ENCODE measurements around the gene STPG2. TPM values are rescaled to one million over a fixed set of nuclear protein-coding genes. Genes with fewer than 3 reads are reported as not detected.

Gene STPG2
- total and polyA plus RNA-seq, 2 of the 4 experiments (the other 2 are of a cell fraction) = not detected

DNA sequence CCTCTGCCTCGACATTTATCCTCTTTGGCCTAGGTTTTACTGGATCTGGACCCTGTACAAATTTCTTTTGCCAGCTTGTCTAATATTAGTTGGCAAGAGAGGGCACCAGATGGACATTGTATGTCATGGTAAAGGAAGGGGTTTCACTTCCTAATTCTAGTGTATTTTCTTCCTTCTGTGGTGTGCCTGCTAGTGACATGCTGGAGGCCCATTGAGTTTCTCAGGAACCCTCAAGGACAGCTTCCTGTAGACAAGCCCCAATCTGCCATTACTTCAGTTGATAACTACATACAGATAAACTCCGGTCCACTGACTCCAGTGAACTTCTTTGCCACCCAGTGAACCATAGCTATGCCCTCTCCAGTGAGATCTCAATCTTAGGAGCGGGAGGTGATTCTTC is 116.9 kb downstream of the STPG2 start:
- Histone ChIP-seq H2AK5ac (ENCODE audit: low read depth, low read length) (no peak overlapping the region), H4K91ac (ENCODE audit: insufficient read depth, low read depth, low read length) (no peak overlapping the region), H3K9me1 (ENCODE audit: insufficient read depth, low read length) (no peaks in the 10 kb centered on the region), H3K9me3 (ENCODE audit: control insufficient read depth, insufficient read depth, low read length) (no peaks in the 10 kb centered on the region), H3K14ac (replicated peaks; ENCODE audit: low read depth, low read length) (no peak overlapping the region), H3K4me3 (ENCODE audit: insufficient read depth, low read depth, low read length) (no peak overlapping the region), H3K4me1 (ENCODE audit: control insufficient read depth, insufficient read depth, low read length) (no peaks in the 10 kb centered on the region), H3K27me3 (ENCODE audit: control insufficient read depth, insufficient read depth, low read length) (no peaks in the 10 kb centered on the region), H4K5ac (ENCODE audit: low read depth, low read length) (no peak overlapping the region), H3K9ac (ENCODE audit: low read depth, low read length) (no peak overlapping the region), H2BK5ac (ENCODE audit: low read depth, low read length, poor library complexity, severe bottlenecking) (no peak overlapping the region), H2BK120ac (ENCODE audit: low read depth, low read length) (no peak overlapping the region), H3K56ac (ENCODE audit: extremely low read depth, insufficient read depth, low read length) (no peak overlapping the region), H2BK15ac (ENCODE audit: low read depth, low read length) (no peak overlapping the region), H3K4ac (ENCODE audit: low read depth, low read length) (no peak overlapping the region), H3K18ac (ENCODE audit: low read depth, low read length) (no peak overlapping the region), H3K36me3 (ENCODE audit: control insufficient read depth, insufficient read depth, low read length) (no peaks in the 10 kb centered on the region), H3K4me2 (ENCODE audit: low read depth, low read length) (no peak overlapping the region), H3K79me1 (ENCODE audit: low read depth in 1 of 2, low read length in 2 of 2) (no peaks in the 10 kb centered on the region), H3K27ac (ENCODE audit: insufficient read depth, low read length) (no peak overlapping the region), H4K20me1 (ENCODE audit: insufficient read depth, low read length) (no peaks in the 10 kb centered on the region), H2AFZ (replicated peaks; ENCODE audit: low read length, poor library complexity) (no peak overlapping the region), H2BK20ac (ENCODE audit: low read depth, low read length) (no peak overlapping the region), H2AK9ac (replicated peaks; ENCODE audit: low read depth, low read length, poor library complexity) (no peak overlapping the region), H3K23ac (ENCODE audit: low read depth, low read length) (no peak overlapping the region), H4K8ac (ENCODE audit: low read depth in 2 of 2, low read length in 2 of 2) (no peak overlapping the region)
- dilution Hi-C loops (cut with HindIII; ENCODE audit: low sequenced_read_pairs, unreplicated experiment) = no loop called here
- intact Hi-C loops (cut with micrococcal nuclease) = no loop called here
- DNase-seq = no peak
- POLR2A ChIA-PET (ENCODE audit: unreplicated experiment) = no interaction called here
- WGBS, 2 experiments (ENCODE audit: extremely low coverage in 2 of 2, insufficient read length in 1 of 2) = 17% methylated on average over 1 of the region's 3 CpGs; no CpG with 5 or more reads in 1 of the 2 experiments
- BruUV-seq (replicated peaks) = no TSS peak
- CTCF ChIA-PET = no interaction called here
- TF ChIP-seq POLR2A (IDR thresholded peaks at IDR 0.05; ENCODE audit: low read depth, low read length) = no peak
- no peak for TF ChIP-seq RFX5 (IDR thresholded peaks at IDR 0.05; ENCODE audit: low read depth, low read length)
- TF ChIP-seq FOS (IDR thresholded peaks at IDR 0.05; ENCODE audit: low read depth, low read length) = no peak
- no peak for TF ChIP-seq SMC3 (IDR thresholded peaks at IDR 0.05; ENCODE audit: low read depth, low read length)
- TF ChIP-seq, protein P1, sequence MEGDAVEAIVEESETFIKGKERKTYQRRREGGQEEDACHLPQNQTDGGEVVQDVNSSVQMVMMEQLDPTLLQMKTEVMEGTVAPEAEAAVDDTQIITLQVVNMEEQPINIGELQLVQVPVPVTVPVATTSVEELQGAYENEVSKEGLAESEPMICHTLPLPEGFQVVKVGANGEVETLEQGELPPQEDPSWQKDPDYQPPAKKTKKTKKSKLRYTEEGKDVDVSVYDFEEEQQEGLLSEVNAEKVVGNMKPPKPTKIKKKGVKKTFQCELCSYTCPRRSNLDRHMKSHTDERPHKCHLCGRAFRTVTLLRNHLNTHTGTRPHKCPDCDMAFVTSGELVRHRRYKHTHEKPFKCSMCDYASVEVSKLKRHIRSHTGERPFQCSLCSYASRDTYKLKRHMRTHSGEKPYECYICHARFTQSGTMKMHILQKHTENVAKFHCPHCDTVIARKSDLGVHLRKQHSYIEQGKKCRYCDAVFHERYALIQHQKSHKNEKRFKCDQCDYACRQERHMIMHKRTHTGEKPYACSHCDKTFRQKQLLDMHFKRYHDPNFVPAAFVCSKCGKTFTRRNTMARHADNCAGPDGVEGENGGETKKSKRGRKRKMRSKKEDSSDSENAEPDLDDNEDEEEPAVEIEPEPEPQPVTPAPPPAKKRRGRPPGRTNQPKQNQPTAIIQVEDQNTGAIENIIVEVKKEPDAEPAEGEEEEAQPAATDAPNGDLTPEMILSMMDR (conservative IDR thresholded peaks at IDR 0.05; ENCODE audit: low read depth, low read length) = no peak
- TF ChIP-seq RAD21 (IDR thresholded peaks at IDR 0.05; ENCODE audit: low read length) = no peak
- TF ChIP-seq BHLHE40 (IDR thresholded peaks at IDR 0.05; ENCODE audit: low read depth, low read length) = no peak
- TF ChIP-seq CHD1 (IDR thresholded peaks at IDR 0.05; ENCODE audit: low read depth, low read length) = no peak
- TF ChIP-seq, protein P2, sequence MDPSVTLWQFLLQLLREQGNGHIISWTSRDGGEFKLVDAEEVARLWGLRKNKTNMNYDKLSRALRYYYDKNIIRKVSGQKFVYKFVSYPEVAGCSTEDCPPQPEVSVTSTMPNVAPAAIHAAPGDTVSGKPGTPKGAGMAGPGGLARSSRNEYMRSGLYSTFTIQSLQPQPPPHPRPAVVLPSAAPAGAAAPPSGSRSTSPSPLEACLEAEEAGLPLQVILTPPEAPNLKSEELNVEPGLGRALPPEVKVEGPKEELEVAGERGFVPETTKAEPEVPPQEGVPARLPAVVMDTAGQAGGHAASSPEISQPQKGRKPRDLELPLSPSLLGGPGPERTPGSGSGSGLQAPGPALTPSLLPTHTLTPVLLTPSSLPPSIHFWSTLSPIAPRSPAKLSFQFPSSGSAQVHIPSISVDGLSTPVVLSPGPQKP (IDR thresholded peaks at IDR 0.05; ENCODE audit: borderline replicate concordance, low read depth, low read length) = no peak
- no peak for TF ChIP-seq MAFK (IDR thresholded peaks at IDR 0.05; ENCODE audit: low read depth, low read length)
- TF ChIP-seq MXI1 (IDR thresholded peaks at IDR 0.05; ENCODE audit: borderline replicate concordance, low read depth, low read length) = no peak
- ATAC-seq (ENCODE audit: low read depth) = no peak
- in situ Hi-C loops (cut with MboI; ENCODE audit: low sequenced_read_pairs) = no loop called here
